Sciatic nerve (tissue), 2 donors: ENCODE results near the gene CPLX1. TPM values are rescaled to one million over a fixed set of nuclear protein-coding genes. Genes with fewer than 3 reads are reported as not detected.
A peak's percentile ranks its signal among the peaks of the same experiment; 100 is the strongest.
"Not testable (repeated sequence)": the region's sequence is repeated elsewhere in the genome, so short reads cannot be mapped to it uniquely, and the experiment has no call there.

ENCODE experiments used
- ATAC-seq: fragments of 200-7000 bp; cut with Tn5 transposase; one replicate; pipeline ENCODE4 v1.9.1; 2020; ENCODE audit warnings: mild to moderate bottlenecking, moderate library complexity
- DNase-seq: peaks from one replicate; pipeline ENCODE4 v3.0.0-alpha.2; 2020; ENCODE audit warnings: low spot score
- intact Hi-C: fragments of 100-400 bp; cut with DNase I; formaldehyde crosslinking; loops from one replicate; pipeline ENCODE4 v1.14.2; 2022
- total RNA-seq: library from RNA; stranded (reverse); fragmentation: NEBNext Ultra II Directional; extraction: Animal tissue kit (Norgen Biotek cat#: 25700); gene quantifications from one replicate; pipeline ENCODE4 v1.2.1, GENCODE V29; 2021
- donor health status: DM: no; HTN: no; CAD: no.
- donor health status: DM: no; HTN: no; CAD: no.

The CPLX1 gene
- total RNA-seq, 1 donor from 2014 or later = 11.6 TPM

DNA sequence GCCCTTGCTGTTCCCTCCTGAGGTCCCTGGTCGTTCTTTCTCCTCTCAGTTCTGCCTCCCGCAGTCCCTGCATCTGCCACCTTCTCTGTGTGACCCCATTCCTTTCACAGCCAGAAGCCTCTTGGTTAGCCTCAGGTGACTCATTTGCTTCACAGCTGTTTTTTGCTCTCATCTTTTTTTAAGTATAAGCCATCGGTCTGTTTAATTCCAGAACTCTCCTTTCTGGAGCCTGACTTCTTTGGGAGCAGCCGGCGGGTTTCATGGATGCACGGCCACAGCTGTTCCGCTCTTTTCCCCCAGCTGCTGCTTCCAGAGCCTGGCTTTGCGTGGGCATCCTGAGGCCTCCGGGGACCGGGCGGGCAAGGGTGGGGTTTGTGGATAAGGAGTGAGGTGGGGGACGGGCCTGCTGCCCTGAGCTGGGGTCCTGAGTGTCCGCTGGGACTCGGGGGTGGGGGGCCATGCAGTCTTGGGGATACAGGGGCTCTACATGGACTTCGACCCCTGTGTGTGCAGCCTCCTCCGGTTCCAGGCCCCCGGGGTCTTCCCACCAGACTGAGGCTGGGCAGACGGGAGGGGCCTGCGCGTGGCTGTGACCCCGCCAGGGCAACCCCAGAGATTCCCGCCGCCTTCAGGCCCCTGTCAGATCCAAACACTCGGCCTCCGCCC, 73.6 kb downstream of the CPLX1 start:
- intact Hi-C loops = no loop called here
- DNase-seq = no peak
- ATAC-seq = no peak

DNA sequence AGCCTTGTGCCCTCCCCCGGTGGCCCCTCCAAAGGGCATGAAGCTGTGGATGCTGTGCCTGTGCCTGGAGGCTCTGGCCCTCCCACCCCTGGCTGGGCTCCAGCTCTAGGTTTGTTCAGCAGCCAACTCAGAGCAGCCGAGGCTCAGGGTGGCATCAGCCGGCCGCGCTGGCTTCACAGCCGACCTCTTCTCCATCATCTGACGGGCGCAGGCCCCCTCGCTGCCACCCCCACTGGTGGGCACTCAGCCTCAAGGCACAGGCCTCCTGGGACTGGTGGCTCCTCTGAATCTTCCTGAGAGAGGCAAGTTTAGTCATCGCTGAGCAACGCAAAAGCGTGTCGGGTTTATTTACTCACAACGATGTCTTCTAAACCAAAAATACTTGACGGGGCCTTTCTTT, 74.3 kb downstream of the CPLX1 start:
- intact Hi-C loops = no loop called here
- ATAC-seq (no peak), DNase-seq (no peak)

DNA sequence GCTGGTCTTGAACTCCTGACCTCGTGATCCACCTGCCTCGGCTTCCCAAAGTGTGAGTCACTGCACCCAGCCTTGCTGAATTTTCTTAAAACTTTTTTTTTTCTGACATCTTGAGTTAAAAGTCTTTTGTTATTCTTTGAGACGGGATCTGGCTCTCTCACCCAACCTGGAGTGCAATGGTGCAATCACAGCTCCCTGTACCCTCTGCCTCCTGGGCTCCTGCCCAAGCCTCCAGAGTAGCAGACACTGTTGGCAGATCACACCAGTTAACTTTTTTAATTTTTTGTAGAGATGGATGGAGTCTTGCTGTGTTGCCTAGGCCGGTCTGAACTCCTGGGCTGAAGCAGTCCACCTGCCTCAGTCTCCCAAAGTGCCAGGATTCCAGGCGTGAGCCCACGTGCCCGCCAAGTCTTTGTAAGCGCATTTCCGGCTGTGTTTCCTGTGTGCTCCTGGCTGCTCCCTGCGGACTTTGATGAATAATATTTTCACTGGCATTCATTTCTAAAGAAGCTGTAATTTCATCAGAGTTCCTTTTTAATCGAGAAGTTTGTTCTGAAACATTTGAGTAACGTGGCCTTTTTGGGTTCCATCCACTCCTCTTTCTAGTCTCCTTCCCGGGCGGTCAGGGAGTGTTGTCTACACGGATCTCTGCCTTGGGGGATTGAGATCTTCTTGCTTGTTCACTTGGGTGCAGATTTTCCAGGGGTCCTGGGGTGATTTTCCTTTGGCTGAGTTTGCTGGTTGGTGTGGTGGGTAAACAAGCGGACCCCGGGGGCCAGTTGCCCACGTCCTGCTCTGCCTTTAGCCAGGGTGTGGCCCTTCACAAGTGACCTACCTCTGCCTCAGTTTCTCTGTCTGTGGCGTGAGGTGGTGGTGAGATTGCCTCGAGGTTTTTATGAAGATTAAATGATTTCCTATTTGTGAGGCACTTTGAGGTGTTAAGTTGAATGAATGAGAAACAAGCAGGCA, 75.9 kb downstream of the CPLX1 start:
- DNase-seq (no peak), ATAC-seq (peak; percentile 94)
- intact Hi-C loops = no loop called here

DNA sequence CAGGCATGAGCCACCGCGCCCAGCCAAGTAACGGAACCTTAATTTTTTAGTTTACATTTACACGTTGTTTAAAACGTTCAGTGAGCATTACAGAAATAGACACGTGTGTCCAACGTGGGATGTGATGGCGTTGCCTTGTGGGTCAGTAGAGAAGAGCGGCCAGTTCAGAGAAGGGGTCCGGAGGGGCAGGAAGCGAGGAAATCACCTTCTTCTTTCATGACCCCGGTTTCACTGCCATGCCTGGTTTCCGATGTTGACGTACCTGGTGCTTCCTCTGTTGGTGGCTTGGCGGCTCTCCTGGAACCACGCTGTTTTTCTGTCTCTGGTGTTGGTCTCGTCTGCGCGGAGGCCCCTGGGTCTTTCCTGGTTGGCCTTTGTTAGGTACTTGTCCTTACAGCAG, 77.5 kb downstream of the CPLX1 start:
- DNase-seq = no peak
- intact Hi-C loops = no loop called here
- ATAC-seq = no peak

GRCh38 chr4:747546-748170, 78.3 kb downstream of the CPLX1 start:
- DNase-seq (no peak), ATAC-seq (no peak)
- intact Hi-C loops = no loop called here

DNA sequence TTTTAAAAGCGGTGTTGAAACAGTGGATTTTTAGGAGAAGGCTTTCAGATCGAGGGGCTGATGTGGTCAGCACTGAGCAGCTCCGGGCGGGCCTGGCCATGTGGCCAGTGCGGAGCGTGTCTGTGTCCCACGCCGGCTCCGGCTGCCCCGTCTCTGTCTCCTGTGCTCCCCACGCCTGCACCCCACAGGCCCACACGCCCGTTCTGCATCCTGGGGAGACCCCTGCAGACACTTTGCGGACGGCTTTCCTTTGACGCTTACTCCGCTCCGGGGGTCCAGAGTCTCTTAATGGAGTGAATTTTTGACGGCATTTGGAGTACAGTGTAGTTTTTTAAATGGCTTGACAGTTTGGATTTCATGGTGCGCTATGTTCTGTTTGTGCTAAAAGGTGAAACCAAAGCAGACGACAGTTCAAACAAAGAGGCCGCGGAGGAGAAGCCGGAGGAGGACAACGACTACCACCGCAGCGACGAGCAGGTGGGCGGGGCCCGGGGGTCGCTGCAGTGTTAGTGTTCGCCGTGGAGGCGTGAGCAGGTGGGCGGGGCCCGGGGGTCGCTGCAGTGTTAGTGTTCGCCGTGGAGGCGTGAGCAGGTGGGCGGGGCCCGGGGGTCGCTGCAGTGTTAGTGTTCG, 81.6 kb downstream of the CPLX1 start:
- no peak for DNase-seq
- no peak for ATAC-seq
- intact Hi-C loops = no loop called here

GRCh38 chr4:743463-744211, 82.3 kb downstream of the CPLX1 start:
- intact Hi-C loops = no loop called here
- ATAC-seq = peak; percentile 44
- DNase-seq = no peak

DNA sequence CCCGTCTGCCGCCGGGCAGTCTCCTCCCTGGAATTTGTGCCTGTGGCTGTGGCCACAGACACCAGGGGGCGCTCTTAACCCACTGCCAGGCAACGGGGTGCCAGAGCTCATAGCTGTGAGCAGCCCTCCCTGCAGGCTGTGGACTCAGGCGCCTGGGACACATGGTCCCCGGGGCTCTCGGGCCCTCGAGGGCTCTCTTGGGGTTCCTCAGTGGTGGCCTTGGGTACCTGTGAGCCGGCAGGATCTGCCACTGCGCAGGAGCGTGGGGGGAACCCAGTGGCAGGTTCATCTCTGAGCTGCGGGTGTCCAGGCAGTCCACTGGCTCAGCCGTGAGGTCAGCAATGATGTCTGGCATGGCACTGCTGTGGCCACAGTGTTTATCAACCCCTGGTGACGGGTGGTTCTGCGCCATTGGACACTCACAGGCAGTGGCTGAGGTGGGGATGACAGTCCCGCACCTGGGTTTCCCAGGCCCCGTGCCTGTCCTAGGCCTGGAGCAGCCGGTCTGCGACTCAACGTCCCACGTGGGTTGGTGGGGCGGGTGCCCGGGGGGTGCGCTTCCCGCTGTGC, 83.1 kb downstream of the CPLX1 start:
- ATAC-seq (peak; percentile 95), DNase-seq (peak; percentile 89)
- intact Hi-C loops = no loop called here

GRCh38 chr4:742096-742741, 83.7 kb downstream of the CPLX1 start:
- peak; percentile 35 for ATAC-seq
- intact Hi-C loops = no loop called here
- DNase-seq = no peak

DNA sequence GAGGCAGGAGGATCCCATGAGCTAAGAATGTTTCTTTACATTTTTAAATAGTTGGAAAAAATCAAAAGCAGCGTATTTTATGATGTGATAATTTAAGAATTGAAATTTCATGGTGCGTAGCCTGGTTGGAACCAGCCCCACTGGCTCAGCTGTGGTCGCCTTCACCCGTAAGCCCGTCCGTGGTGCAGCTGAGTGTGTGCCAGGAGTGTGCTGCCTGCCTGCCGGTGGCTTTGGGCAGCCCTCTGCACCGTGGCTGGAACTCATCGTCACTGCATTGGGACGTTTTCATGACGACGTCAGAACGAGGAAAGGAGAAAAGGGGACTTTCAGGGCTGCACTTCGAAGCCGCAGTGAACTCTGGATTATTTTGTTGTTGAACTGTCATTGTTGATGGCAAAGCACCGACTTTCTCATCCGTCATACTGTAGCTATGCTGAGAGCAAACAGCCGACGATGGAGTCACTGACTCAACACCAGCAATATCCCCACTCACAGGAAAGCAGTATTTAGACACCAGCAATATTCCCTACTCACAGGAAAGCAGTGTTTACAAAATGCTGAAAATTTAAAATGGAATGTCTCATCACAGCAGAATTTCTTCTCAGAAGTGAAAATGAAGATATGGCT, 85.2 kb downstream of the CPLX1 start:
- intact Hi-C loops = no loop called here
- ATAC-seq (no peak), DNase-seq (no peak)

- DNase-seq (no peak), ATAC-seq (no peak)
- intact Hi-C loops = no loop called here
Observed at GRCh38 chr4:740011-740410, 85.9 kb downstream of the CPLX1 start.

DNA sequence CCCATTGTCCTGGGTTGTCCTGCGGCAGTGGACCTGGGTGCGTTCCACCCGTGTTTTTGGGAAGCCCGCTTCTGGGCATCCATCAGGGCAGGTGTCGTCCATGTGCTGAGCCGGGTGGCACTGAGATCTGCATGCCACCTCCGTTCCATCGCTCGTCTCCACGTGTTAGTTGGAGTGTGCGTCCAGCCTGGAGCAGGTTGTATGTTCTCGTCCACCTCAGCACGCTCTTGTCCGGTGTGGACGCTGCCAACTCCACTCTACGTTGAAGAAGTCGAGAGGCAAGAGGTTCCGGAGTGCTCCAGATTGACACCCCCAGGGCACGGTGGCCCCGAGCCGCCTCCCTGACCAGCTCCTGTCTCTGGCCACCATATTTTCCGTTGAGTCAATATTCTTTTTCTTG, 86.4 kb downstream of the CPLX1 start:
- intact Hi-C loops = no loop called here
- ATAC-seq (no peak), DNase-seq (no peak)

DNA sequence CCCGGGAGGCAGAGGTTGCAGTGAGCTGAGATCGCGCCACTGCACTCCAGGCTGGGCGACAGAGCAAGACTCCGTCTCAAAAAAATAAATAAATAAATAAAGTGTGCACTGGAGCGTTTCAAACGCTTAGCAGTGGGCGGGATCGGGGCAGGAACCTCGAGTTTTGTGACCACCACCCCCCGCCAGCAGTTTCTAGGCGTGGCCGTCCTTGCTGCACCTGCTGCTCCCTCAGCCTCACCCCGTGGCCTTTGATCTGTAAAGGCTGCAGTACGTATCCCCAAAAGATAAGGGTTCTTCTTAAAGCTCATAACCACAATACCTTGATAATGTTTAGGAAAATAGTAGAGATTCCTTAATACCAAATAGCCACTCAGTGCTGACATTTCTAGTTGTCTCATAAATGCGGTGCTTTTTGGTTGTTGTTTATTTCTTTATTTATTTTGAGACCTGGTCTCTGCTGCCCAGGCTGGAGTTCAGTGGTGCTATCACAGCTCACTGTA, 87.1 kb downstream of the CPLX1 start:
- DNase-seq (no peak), ATAC-seq (no peak)
- intact Hi-C loops = no loop called here

DNA sequence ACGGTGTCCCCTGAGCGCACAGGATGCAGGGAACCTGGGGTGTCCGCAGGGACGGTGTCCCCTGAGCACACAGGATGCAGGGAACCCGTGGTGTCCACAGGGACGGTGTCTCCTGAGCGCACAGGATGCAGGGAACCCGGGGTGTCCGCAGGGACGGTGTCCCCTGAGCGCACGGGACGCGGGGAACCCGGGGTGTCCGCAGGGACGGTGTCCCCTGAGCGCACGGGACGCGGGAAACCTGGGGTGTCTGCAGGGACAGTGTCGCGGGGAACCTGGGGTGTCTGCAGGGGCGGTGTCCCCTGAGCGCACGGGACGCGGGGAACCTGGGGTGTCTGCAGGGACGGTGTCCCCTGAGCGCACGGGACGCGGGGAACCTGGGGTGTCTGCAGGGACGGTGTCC, 89.4 kb downstream of the CPLX1 start:
- DNase-seq, intact Hi-C loops, ATAC-seq: not testable (repeated sequence)

- DNase-seq (no peak), ATAC-seq (no peak)
- intact Hi-C loops = no loop called here
Observed at GRCh38 chr4:735583-735982, 90.3 kb downstream of the CPLX1 start.
